Liver (tissue), 9 donors: ENCODE results near the gene CST3. TPM values are rescaled to one million over a fixed set of nuclear protein-coding genes. Genes with fewer than 3 reads are reported as not detected.
"Not testable (repeated sequence)": the region's sequence is repeated elsewhere in the genome, so short reads cannot be mapped to it uniquely, and the experiment has no call there.

ENCODE experiments used
- DNase-seq: peaks from one replicate; pipeline ENCODE4 v3.0.0-alpha.2; 2017; ENCODE audit warnings: low spot score
- H3K27ac ChIP-seq, 2 donors: one replicate each; pipeline ENCODE4 v1.7.0; 2013; ENCODE audit warnings: inconsistent platforms in 2 of 2, low read length in 2 of 2, control low read depth in 1 of 2, low read depth in 1 of 2, mild to moderate bottlenecking in 1 of 2
- H3K27me3 ChIP-seq, 4 donors: one replicate each; pipeline versions ENCODE4 v1.6.1 to v1.7.0; 2013; ENCODE audit warnings: low read length in 3 of 4, inconsistent platforms in 1 of 4, mild to moderate bottlenecking in 1 of 4, moderate library complexity in 1 of 4; ENCODE audit not compliant: control insufficient read depth in 4 of 4, insufficient read depth in 4 of 4
- H3K36me3 ChIP-seq, 4 donors: one replicate each; pipeline versions ENCODE4 v1.6.1 to v1.7.0; 2013; ENCODE audit warnings: low read length in 3 of 4, mild to moderate bottlenecking in 3 of 4, low read depth in 1 of 4, moderate library complexity in 1 of 4; ENCODE audit not compliant: control insufficient read depth in 4 of 4, insufficient read depth in 3 of 4
- H3K4me1 ChIP-seq, 4 donors: one replicate each; pipeline versions ENCODE4 v1.6.1 to v1.7.0; 2013; ENCODE audit warnings: low read length in 3 of 4, mild to moderate bottlenecking in 3 of 4, moderate library complexity in 1 of 4; ENCODE audit not compliant: control insufficient read depth in 4 of 4, insufficient read depth in 4 of 4
- H3K4me3 ChIP-seq, 3 donors: one replicate each; pipeline versions ENCODE4 v1.6.1 to v1.7.0; 2013; ENCODE audit warnings: low read length in 3 of 3, control low read depth in 1 of 3, low read depth in 1 of 3, mild to moderate bottlenecking in 1 of 3
- H3K9ac ChIP-seq, 2 donors: one replicate each; pipeline ENCODE4 v1.7.0; 2013; ENCODE audit warnings: low read length in 2 of 2, mild to moderate bottlenecking in 2 of 2, moderate library complexity in 2 of 2, control low read depth in 1 of 2, low read depth in 1 of 2
- H3K9me3 ChIP-seq, 4 donors: one replicate each; pipeline versions ENCODE4 v1.6.1 to v1.7.0; 2013; ENCODE audit warnings: low read length in 3 of 4; ENCODE audit not compliant: control insufficient read depth in 4 of 4
- ATF3 ChIP-seq: IDR thresholded peaks from 2 replicates; pipeline ENCODE4 v1.6.1; 2016; ENCODE audit warnings: antibody characterized with exemption
- FOXA2 ChIP-seq: IDR thresholded peaks from 2 replicates; pipeline ENCODE4 v1.6.1; 2016; ENCODE audit warnings: antibody characterized with exemption
- GABPA ChIP-seq, 2 donors: IDR thresholded peaks in 1 of 2; conservative IDR thresholded peaks in 1 of 2; 2 replicates each; pipeline ENCODE4 v1.6.1; 2016; ENCODE audit warnings: antibody characterized with exemption in 2 of 2, mild to moderate bottlenecking in 1 of 2, moderate library complexity in 1 of 2
- HNF4A ChIP-seq, 2 donors: conservative IDR thresholded peaks; 2 replicates each; pipeline ENCODE4 v1.6.1; 2016; ENCODE audit warnings: antibody characterized with exemption in 2 of 2, mild to moderate bottlenecking in 2 of 2
- REST ChIP-seq: IDR thresholded peaks from 2 replicates; pipeline ENCODE4 v1.6.1; 2016; ENCODE audit warnings: antibody characterized with exemption, mild to moderate bottlenecking
- SP1 ChIP-seq: IDR thresholded peaks from 2 replicates; pipeline ENCODE4 v1.6.1; 2018; ENCODE audit warnings: antibody characterized with exemption, mild to moderate bottlenecking
- TAF1 ChIP-seq: conservative IDR thresholded peaks from 2 replicates; pipeline ENCODE4 v1.6.1; 2016; ENCODE audit warnings: antibody characterized with exemption, mild to moderate bottlenecking
- whole genome bisulfite sequencing: extraction: QIAGEN DNeasy Blood & Tissue Kit; methylation state at CpG from one replicate; pipeline ENCODE4 v1.1.7; 2013; 5-methylcytosine and 5-hydroxymethylcytosine counted together
- polyA plus RNA-seq, 2 donors: library from polyadenylated mRNA; stranded (reverse) in 1 of 2; unstranded in 1 of 2; fragments of 200-250 nt in 1 of 2; fragments of >200 nt in 1 of 2; fragmentation: Nextera tagmentation in 1 of 2; extraction: Ambion mirVana in 1 of 2; gene quantifications; one replicate each; pipeline versions ENCODE4 v1.2.1 to v1.2.3, GENCODE V29; 2013 to 2015
- total RNA-seq, 2 donors: library from RNA; depleted of rRNA; stranded (reverse); fragments of >200 nt; gene quantifications; one replicate each; pipeline ENCODE4 v1.2.3, GENCODE V29; 2014
- donor health status: healthy.
- donor health status: healthy.
- donor health status: healthy.
- donor health status: healthy.
- donor health status: healthy.

The CST3 gene
- total RNA-seq, result 100 to 1,000 TPM; 153 to 364 TPM
- polyA plus RNA-seq, result 1,000 to 10,000 TPM in 1 of 2 donors, 100 to 1,000 TPM in 1; 662 to 1,712 TPM

- peak; percentile 78 for DNase-seq
- peak within 1 kb of the TSS; percentile 56 to 57 for H3K9ac ChIP-seq
- WGBS, result under 1% methylated on average over 92 of the region's 92 CpGs
- peak within 1 kb of the TSS; percentile 89 to 92 for H3K27ac ChIP-seq
- peaks cover 13 to 32% (median 21%) of the 10 kb centered on the region in 4 donors for H3K4me1 ChIP-seq
- peak in 1 of 2 donors; percentile 22 for TF ChIP-seq GABPA (IDR thresholded peaks at IDR 0.05 in 1 of 2, conservative IDR thresholded peaks at IDR 0.05 in 1 of 2)
- no peak for TF ChIP-seq FOXA2
- peak; percentile 58 for TF ChIP-seq REST
- TF ChIP-seq SP1, result peak; percentile 33
- peak; percentile 47 for TF ChIP-seq TAF1
- peak in 1 of 2 donors; percentile 4 for TF ChIP-seq HNF4A (conservative IDR thresholded peaks at IDR 0.05)
- peak within 1 kb of the TSS; percentile 81 to 82 (median 81) for H3K4me3 ChIP-seq
- H3K9me3 ChIP-seq, result no peaks in the 10 kb centered on the region
- no peaks in the 10 kb centered on the region for H3K27me3 ChIP-seq
- H3K36me3 ChIP-seq, result peaks cover 3 to 14% (median 6%) of the 10 kb centered on the region in 4 donors
Measured at GRCh38 chr20:23637282-23638221, at the start of gene CST3. TSS of gene CST3 (minus strand) at chr20:23637955. CDS start at chr20:23637862, 93 bp downstream.

- Histone ChIP-seq H3K4me1 (no peaks in the 10 kb centered on the region), H3K9me3 (no peaks in the 10 kb centered on the region), H3K36me3 (no peaks in the 10 kb centered on the region), H3K9ac (no peak overlapping the region), H3K27ac (no peak overlapping the region), H3K4me3 (no peak overlapping the region), H3K27me3 (peaks cover 0 to 3% (median 0%) of the 10 kb centered on the region in 4 donors)
- no peak for TF ChIP-seq GABPA (IDR thresholded peaks at IDR 0.05 in 1 of 2, conservative IDR thresholded peaks at IDR 0.05 in 1 of 2)
- TF ChIP-seq ATF3, result no peak
- DNase-seq, result no peak
- 88% methylated on average over 4 of the region's 4 CpGs for WGBS
Measured at GRCh38 chr20:23686046-23686750, 48.4 kb upstream of the CST3 start.

- H3K9ac ChIP-seq, DNase-seq, H3K36me3 ChIP-seq, H3K27ac ChIP-seq, H3K27me3 ChIP-seq, H3K4me1 ChIP-seq, H3K9me3 ChIP-seq, H3K4me3 ChIP-seq: not testable (repeated sequence)
- WGBS, result 73% methylated on average over 4 of the region's 4 CpGs
Measured at GRCh38 chr20:23685529-23685896, 47.8 kb upstream of the CST3 start.
